GM10847 (cell line): Measurements from ENCODE around the gene BBS7.

ENCODE experiments used
- POLR2A ChIP-seq: IDR thresholded peaks from 2 replicates; pipeline ENCODE4 v1.6.1; 2011; ENCODE audit not compliant: insufficient read length; ENCODE audit errors: extremely low read depth

BBS7 gene

DNA sequence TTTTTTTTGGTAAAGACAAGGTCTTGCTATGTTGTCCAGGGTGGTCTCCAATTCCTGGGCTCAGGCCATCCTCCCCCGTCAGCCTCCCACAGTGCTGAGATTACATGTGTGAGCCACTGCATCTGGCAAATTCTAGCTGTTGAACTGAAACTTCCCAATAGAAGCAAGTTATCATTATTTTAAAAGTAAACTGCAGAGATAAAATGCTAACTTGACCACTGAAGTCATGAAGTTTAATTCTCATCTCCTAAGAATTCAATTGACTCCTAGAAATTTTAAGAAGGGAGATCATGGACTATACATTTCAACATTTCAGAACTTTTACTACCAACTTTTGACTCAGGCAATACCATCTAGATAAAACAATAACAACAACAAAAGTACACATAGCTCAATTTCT lies 80.8 kb downstream of the BBS7 start:
- TF ChIP-seq POLR2A, result no peak

DNA sequence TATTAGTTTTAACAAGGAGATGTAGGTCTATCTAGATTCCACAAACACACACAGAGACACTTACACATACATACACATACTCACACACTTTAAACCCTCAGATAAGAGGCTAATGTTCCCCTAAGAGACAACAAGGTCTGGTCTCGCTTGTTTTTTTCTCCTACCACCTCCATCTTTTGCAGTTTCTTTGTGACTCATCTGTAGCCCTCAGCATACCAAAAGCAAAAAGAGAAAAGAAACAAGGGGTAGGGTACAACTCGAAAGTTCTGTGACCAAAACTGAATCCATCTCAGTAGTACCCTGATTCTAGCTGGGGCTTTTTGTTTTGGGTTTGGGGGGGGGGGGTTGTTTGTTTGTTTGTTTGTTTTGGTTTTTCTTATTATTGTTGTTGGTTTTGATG lies 81.4 kb downstream of the BBS7 start:
- TF ChIP-seq POLR2A, result no peak

DNA sequence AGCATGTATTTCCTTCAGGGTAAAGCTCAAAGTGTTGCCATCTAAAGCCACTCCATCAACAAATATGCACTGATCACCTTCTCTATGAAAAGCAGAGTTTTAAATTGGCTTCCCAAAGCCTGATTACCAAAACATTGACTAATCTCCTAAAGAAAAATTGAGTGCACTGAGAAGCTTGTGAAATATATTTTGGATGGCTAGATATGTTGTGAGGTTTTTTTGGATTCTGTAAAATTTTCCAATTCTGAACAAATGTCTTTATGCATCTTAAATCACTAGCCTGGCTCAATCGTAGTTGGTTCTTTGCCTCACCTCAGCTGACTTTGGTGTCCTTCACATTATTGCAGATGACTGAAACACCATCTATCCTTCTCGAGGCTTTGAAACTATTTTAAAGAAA lies 84.1 kb downstream of the BBS7 start:
- no peak for TF ChIP-seq POLR2A

DNA sequence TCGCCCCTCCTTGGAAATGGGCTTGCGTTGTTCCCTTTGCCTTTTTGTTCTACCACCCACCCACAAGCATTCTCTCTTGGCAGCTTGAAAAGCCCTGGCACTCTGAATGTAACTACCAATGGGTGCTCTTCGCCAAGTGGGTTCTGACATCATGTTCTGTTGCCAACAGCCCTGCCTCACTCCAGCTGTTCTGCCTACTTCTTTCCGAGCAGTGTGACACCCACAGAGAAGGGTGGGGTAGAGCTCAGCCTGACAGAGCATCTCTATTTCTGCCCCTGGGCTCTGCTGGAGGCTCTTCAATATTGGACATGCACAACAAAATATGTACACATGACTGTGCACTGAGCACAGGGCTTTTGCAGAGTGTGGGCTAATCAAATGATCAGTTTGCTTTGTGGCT lies 84.8 kb downstream of the BBS7 start:
- TF ChIP-seq POLR2A, result no peak

DNA sequence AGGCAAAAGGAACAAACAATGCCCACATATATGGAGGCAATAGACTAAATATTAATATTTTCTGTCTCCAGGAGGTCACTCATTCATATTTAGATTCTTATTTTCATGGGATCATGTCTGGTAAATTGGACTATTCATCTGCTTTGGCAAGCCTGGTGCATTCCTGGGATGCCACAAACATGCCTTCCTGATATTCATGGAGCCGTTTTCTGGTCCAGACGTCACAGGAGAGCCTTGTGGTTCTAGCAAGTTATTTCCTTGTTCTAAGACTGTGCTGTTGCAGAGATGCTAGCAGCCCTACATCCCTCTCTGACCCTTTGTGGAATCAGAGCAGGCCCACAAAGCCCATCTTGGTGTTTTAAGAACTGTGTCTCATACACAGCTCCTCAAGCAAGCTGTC lies 85.3 kb downstream of the BBS7 start:
- no peak for TF ChIP-seq POLR2A

DNA sequence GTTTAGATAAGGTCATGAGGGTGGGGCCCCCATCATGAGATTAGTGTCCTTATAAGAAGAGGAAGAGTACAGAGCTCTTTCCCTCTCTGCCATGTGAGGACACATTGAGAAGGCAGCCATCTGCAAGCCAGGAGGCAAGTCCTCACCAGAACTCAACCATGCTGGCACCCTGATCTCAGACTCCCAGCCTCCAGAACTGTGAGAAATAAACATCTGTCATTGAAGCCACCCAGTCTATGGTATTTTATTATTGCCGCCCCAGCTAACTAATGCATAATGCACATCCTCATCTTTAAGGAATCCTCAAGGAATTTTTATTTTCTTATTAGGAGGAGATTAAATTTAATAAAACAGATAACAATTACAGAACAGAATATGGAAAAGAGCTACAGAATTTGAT lies 85.9 kb downstream of the BBS7 start:
- TF ChIP-seq POLR2A, result no peak

DNA sequence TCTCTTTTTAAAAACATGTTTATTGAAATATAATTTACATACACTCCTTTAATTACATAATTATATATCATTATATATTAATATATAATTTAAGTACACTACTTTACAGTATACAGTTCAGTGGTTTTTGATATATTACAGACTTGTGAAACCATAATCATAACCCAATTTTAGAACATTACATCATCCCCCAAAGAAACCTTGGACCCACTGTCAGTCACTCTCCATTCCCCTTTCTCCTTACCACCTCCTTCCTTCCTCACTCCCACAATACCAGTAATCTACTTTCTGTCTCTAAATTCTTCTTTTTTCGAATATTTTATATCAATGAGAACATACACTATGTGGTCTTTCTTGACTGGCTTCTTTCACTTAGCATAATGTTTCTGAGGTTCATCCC lies 87.1 kb downstream of the BBS7 start:
- no peak for TF ChIP-seq POLR2A

DNA sequence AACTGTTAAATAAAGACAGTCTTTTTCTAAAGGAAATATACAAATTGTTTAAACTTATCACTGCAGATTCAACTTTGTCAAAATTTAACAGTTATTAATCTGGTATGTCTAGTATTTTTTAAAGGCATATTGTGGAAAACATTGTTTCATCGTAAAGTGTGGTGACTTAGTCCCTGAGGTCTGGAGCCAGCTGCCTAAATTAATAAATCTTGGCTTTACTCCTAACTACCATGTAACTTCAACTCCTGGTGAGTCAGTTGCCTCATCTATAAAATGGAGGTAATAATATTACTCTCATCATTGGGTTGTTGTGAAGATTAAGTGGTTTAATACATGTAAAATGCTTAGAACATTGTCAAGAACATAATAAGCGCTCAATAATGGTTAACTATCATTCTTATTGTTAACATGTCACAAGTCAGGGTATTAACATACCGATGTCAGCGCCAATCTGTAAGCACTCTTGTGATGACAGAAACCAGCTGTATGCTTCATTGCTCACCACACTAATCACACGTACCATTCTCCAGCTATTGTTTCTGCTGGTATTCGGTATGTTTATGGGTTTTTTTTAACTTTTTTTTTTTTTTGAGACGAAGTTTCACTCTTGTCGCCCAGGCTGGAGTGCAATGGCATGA lies 91.2 kb downstream of the BBS7 start:
- no peak for TF ChIP-seq POLR2A

DNA sequence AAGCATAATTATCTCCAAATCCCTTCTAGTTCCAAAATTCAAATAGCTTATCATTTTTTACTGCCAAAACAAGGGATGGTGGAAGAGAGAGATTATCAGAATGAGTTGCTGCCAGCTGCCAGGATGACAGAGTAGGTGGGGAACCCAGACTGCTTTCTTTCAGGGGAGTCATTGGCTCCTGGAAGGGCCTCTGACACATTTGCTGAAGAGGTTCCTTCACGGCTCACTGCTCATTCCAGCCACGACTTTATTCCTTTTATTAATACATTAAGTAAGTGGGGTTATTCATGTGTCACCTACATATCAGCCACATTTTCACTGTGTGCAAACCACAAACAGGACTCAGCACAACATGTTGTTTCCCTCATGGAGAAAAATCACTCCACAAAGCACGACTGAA lies 92.6 kb downstream of the BBS7 start:
- no peak for TF ChIP-seq POLR2A

DNA sequence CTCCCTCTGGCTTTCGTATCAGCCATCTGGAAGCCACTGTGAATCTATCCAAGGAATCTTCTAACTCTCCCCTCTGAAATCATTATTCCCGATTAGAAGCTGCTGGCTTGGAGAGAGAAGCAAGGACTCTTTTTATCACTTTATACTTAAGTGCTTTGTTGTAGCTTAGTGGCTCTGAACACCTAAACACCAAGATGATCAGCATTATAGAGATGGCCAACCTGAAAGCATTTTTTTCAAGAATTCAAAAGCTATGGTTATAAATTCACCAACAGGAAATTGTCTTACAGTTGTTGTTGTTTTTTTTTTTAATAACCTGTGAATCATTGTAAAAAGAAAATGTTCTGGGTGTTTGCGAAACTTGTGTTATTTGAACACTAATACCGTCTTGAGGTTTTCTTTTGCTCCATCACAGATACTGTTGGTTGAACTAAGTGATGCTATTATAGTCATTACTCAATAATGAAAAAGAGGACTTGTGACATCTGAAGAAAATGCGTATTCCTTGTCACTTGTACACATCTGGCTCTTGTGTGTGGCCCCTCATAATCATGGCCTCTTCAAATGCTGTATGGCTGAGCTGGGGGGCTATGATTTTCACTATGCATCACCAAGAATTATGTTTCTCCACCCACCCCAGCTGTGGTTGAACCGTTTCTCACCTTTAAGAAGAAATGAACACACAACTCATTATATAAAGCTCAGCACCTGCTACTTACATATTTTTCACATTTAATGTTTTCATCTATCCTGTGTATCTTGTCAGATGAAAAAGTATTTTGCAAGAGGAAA lies 93.5 kb downstream of the BBS7 start:
- no peak for TF ChIP-seq POLR2A
